Measurements from ENCODE around the gene SLC11A1.

Gene SLC11A1

DNA sequence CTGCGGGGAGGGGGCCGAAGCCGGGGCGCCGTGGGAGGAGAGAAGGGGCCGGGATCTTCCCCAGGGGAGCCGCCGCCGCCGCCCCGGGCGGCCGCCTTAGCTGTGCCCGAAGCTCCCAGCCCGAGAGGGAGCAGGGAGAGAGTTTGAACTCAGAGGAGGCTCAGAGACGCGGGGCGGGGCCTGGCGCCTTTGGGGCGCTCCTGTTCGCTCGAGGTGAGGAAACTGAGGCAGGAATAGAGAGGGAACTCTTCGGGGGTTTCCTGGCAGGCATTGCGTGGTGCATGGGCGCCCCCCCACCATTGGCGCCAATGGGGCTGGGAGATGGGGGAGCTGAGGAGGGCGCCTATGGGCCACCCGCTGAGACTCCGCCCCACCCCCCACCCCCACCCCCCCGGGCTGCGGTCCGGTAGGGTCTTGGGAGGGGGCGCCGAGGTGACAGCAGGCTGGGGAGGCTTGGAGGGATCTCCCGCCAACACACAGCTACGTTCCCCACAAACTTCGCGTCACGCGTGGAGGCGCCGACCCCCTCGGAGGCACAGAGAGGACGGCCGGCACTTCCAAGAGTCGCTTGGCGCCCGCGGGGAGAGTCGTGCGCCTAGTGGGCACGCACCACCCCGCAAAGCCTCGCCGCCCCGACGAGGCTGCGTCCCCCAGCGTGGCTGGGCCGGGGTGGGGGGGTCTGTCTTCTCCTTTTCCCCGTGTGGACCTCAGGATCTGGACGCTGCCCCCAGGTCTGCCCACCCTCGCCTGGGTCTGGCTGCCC is 18.3 kb downstream of the SLC11A1 start (continued):
- TF ChIP-seq TSHZ2 (CRISPR knock-in tag; IDR thresholded peaks at IDR 0.05) (no peak), ZNF565 (CRISPR knock-in tag; conservative IDR thresholded peaks at IDR 0.05; ENCODE audit: low read depth) (no peak), GLIS3 (CRISPR knock-in tag; IDR thresholded peaks at IDR 0.05) (no peak), ZFP30 (CRISPR knock-in tag; IDR thresholded peaks at IDR 0.05) (no peak), RARB (CRISPR knock-in tag; IDR thresholded peaks at IDR 0.05) (no peak)
- TF ChIP-seq, protein P1, sequence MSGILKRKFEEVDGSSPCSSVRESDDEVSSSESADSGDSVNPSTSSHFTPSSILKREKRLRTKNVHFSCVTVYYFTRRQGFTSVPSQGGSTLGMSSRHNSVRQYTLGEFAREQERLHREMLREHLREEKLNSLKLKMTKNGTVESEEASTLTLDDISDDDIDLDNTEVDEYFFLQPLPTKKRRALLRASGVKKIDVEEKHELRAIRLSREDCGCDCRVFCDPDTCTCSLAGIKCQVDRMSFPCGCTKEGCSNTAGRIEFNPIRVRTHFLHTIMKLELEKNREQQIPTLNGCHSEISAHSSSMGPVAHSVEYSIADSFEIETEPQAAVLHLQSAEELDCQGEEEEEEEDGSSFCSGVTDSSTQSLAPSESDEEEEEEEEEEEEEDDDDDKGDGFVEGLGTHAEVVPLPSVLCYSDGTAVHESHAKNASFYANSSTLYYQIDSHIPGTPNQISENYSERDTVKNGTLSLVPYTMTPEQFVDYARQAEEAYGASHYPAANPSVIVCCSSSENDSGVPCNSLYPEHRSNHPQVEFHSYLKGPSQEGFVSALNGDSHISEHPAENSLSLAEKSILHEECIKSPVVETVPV (CRISPR knock-in tag; IDR thresholded peaks at IDR 0.05), result no peak

DNA sequence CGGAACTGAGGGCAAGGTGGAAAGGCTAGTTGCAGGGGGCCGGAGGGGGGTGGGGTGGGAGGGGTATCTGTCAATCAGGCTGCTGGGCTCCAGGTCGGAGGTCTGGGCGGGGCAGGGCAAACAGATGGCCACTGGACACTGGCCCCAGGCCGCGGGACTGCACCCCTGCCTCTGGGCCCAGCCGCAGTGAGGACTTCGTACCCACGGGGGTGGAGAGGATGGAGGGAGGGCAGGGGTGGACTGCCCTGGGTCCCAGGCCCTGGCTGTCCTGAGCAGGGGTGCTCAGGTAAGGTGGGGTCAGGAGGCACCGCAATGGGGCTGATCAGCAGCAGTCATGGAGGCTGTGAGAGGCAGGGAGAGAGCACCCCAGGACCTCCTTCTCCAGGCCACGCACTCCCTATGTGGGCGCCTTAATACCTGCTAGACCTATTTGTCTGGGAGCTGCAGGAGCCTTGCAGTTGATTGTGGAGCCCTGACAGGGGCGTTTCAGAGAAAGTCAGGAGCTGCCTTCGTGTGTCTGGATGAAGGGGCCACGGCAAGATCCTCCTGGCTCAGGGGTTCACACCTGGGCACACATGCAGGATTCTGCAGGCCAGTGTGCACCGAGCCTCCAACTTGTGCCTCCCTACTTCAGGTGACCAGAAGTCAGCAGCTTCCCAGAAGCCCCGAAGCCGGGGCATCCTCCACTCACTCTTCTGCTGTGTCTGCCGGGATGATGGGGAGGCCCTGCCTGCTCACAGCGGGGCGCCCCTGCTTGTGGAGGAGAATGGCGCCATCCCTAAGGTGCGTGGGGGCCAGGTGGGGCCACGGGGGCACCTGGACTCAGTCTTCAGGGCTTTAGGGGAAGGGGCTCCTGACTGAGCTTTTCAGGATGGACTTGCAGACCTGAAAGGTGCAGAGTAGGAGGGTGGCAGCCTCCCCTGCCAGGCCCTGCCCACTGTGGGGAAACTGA is 19.1 kb downstream of the SLC11A1 start:
- no peak for ATAC-seq
- TF ChIP-seq ZFP3 (CRISPR knock-in tag; IDR thresholded peaks at IDR 0.05) (no peak), TSHZ2 (CRISPR knock-in tag; IDR thresholded peaks at IDR 0.05) (no peak), PATZ1 (CRISPR knock-in tag; IDR thresholded peaks at IDR 0.05; ENCODE audit: borderline replicate concordance) (no peak), CREB5 (CRISPR knock-in tag; IDR thresholded peaks at IDR 0.05; ENCODE audit: low read depth) (no peak), TOX (CRISPR knock-in tag; IDR thresholded peaks at IDR 0.05; ENCODE audit: borderline replicate concordance) (no peak), ARNTL (CRISPR knock-in tag; IDR thresholded peaks at IDR 0.05; ENCODE audit: borderline replicate concordance, low read depth) (no peak), BACH2 (CRISPR knock-in tag; IDR thresholded peaks at IDR 0.05; ENCODE audit: borderline replicate concordance) (no peak), ZC3H10 (CRISPR knock-in tag; IDR thresholded peaks at IDR 0.05) (no peak)
- TF ChIP-seq, protein P1 (CRISPR knock-in tag; IDR thresholded peaks at IDR 0.05), result no peak

DNA sequence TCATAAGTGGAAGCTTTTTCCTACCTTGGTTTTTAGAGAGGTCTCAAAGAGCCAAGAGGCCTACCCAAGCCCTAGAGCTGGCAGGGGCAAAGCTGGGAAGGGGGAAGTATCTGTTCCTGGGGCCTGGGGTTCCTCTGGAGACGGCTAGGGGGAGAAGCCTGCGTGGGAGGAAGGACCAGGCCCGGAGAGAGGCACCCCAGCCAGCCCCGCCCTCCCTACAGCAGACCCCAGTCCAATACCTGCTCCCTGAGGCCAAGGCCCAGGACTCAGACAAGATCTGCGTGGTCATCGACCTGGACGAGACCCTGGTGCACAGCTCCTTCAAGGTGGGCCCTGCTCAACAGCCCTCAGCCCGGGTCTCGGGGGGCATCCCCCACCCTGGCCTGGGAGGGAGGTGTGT is 19.8 kb downstream of the SLC11A1 start:
- no peak for TF ChIP-seq SNAI2 (CRISPR knock-in tag; IDR thresholded peaks at IDR 0.05)
- no peak for TF ChIP-seq PPARA (CRISPR knock-in tag; IDR thresholded peaks at IDR 0.05; ENCODE audit: borderline replicate concordance)
- TF ChIP-seq, protein P1 (CRISPR knock-in tag; IDR thresholded peaks at IDR 0.05), result no peak
- no peak for TF ChIP-seq ZNF70 (CRISPR knock-in tag; IDR thresholded peaks at IDR 0.05)
- no peak for TF ChIP-seq TCF4 (CRISPR knock-in tag; IDR thresholded peaks at IDR 0.05; ENCODE audit: borderline replicate concordance)
- no peak for ATAC-seq
